LoVo (cell line): Measurements from ENCODE around the gene C1orf159.

ENCODE experiments used
- DNase-seq: peaks from one replicate; pipeline ENCODE4 v3.0.0-alpha.2; 2016; ENCODE audit warnings: low spot score

C1orf159 gene

GRCh38 chr1:1092149-1092855 is 23.6 kb downstream of the C1orf159 start:
- DNase-seq = no peak

DNA sequence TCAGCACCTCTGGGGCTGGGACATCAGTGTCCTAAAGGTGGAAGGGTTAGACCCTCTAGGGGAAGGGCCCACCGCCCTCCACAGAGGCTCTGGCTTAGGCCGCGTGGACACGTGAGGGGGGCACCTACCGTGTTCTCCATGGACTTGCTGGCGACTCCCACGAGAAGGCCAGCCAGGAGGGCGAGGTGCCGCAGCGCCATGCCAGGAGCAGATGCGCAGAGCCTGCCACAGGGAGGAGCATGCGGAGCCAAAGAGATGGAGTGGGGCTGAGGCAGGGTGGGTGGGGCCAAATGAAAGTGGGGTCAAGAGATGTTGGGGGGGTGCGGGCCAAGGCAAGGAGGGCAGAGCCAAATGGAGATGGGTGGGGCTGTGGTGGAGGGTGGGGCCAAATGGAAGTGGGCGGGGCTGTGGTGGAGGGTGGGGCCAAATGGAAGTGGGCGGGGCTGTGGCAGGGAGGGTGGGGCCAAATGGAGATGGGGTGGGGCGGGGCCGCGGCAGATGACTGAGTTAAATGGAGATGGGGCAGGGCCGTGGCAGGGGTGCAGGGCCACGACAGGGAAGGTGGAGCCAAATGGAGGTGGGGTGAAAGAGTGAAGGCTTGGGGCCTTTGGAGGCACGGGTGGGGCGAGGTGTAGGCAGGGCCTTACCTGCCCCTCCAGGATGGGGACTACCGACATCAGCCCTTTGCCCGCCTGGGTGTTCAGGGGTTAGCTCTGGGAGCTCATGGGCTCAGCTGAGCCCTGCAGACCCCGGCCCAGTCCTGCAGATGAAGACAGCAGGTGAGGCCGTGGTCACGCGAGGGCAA is 24.3 kb downstream of the C1orf159 start:
- no peak for DNase-seq

GRCh38 chr1:1090424-1091343 is 25.2 kb downstream of the C1orf159 start:
- DNase-seq = no peak

GRCh38 chr1:1089731-1090423 is 26.0 kb downstream of the C1orf159 start:
- no peak for DNase-seq

DNA sequence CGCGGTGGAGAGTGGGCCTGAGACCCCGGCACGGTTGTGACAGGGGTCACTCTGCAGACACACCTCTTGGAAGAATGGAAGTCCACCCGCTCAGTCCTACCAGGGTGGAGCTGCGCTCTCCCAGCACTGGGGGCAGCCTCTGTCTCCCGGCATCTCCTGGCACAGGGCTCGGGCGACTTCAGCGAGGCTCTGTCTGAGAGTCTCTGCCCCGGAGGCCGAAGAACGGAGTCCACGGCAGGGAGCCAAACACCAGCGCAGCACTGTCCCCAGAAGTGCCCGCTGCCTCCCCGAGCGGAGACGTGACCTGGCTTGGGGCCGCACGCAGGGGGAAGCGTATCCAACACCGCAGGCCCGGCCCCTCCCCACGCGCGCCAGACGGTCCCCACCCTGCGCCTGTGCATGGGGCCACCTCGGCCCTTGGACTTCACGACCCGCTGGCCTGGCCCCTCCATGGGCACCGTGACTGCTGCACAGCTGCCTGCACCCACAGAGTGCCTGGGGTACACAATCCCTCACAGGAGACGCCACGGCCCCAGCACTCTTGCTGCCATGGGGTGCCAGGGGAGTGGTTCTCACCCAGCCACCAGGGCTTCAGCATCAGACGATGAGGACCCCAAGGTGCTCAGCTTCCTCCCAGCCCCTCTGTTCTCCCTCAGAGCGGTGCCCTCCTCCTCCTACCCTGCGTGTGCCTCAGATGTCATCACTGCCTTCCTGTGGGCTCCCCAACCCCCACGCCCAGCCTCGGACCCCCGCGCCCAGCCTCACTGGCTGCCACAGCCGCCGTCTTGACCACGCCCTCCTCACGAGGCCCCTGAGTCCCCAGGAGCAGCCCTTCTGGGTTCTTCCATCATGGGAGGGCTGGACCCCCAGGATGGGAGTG is 26.8 kb downstream of the C1orf159 start:
- DNase-seq = no peak

- no peak for DNase-seq
These were observed 27.7 kb downstream of the C1orf159 start for GRCh38 chr1:1088029-1088800.

DNA sequence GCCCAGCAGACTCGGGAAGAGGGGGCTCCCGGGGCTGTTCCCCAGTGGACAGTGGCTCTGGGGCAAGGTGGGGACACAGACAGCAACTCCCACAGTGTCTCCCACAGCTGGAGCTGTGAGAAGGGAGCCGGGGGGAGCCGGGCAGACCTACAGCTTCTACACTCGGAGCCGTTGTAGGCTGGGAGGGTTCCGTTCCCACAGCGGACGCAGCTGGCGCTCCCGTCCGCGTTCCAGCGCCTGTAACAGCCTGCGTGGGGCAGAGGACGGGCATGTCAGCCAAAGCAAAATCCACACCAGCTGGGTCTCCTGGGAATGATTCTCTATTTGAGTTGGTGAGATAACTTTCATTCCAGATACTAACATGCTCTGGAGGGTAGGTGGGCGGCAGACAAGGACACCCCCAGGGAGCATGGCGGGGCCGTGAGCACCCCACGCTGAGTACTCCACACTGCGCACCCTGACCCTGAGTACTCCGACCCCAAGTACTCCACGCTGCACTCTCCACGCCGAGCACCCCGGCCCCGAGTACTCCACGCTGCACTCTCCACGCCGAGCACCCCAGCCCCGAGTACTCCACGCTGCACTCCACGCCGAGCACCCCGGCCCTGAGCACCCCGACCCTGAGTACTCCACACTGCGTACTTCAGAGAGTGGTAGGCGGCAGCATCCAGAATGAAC is 28.4 kb downstream of the C1orf159 start:
- no peak for DNase-seq

DNA sequence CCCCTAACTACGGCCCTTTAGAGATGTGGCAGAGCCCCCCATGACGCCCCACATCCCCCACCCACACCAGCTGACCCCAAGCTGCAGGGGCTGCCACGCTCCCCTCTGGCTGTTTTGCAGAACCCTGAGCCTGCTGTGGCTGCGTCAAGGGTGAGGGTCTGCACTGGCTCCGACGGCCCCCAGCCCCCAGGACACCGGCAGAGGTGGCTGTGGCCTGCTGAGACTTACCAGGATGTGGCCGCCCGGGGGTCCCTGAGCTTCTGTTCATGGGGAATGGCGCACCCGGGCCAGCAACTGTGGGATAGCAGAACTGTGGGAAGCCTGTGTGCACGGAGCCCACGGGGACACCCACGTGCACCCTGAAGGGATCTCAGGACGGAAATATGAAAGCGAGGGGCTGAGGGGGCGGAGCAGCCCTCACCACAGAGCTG is 29.0 kb downstream of the C1orf159 start:
- no peak for DNase-seq

GRCh38 chr1:1085911-1086841 is 29.7 kb downstream of the C1orf159 start:
- DNase-seq = no peak

GRCh38 chr1:1085171-1085841 is 30.6 kb downstream of the C1orf159 start:
- DNase-seq = no peak

- DNase-seq = no peak
These were observed 31.3 kb downstream of the C1orf159 start for GRCh38 chr1:1084372-1085170.

DNA sequence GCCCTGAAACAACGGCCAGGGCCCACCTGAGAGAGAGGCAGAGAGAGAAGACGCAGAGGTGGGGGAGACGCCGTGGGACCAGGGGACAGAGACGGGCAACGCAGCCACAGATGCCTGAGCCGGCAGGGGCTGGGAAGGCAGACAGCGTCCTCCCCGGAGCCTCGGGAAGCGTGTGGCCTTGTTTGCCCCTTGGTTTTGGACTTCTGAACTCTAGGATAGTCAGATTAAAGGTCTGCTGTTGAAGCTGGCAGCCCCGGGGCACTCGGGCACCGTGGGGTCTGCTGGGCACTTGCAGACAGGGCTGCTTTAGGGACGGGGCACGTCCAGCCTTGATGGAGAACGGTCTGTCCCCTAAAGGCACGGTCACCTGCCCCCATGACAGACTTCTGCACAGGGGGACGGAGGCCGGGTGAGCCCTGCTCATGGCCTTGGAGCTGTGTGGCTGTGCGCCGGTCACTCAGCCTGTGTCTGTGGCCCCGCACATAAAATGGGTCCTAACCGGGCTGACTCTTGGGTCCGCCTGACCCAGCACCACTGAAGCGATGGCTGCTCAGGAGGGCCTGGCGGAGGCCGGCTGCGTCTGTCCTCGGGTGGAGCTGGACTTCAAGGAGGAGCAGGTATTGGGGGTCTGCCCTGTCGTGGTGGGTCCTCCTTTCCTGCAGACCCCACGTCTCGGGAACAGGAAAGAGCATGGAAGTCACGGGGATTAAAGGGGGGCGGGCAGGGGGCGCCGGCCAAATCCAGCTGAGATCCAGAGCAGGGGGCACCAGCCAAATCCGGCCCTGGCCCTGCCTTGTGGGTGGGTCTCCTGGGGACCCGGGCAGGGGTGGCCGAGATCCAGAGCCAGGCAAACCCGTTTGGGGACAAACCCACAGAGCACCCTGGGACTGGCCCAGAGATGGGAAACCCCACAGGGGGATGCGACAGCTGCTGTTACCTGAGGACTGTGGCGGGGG is 32.2 kb downstream of the C1orf159 start:
- no peak for DNase-seq

DNA sequence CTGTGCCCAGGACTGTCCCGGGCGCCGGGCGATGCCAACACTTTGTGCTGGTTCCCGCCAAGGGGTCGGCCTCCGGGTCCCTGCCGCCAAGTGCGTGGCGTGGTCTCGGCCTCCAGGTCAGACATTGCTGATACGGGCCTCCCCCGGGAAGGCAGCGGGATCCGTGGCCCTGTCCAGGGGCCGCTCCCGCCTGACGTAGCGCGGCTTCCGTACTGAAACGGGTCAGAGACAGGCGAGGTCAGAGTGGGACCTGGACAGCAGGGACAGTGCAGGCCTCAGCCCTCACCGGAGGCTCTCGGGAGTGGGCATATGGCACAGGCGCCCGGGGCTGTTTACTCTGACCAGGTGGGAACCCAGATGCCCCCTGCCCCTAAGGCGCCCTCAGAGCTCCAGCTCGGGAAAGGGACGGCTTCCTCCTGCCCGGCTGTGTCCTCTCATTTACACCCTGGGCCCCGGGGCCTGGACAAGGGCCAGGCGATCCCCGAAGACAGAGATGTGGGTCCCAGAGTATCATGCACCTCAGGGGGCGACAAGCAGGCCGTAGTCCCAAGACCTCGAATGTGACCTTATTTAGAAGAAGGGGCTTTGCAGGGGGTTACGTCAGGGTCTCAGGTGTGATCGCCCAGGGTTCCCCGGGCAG is 33.0 kb downstream of the C1orf159 start:
- DNase-seq = no peak

DNA sequence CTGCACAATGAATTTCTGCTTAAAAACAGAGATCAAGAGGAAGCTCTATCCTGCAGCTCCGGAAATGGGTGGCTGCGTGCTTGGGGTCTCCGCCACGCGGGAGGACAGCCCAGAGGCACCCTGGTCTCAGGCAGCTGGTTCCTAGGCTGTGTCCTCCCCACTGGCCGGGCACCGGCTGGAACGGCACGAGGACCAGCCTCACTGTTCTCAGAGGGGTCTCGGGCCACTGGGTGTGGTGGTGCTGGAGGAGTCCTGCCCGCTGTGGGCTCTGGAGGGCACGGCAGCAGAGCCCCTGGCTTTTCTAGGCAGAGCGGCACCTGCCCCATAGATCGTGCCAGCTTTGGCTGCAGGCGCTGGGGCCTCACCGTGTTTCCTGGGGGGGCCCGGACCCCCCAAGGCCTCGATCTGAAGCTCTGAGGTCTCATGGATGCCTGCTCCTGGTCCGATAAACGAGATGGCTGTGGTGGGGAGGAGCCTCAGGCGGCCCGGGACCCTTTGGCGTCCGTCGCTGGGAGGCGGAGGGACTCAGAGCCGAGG is 33.6 kb downstream of the C1orf159 start:
- no peak for DNase-seq
